SK-N-SH (cell line): ENCODE results near the gene TMEM129. TPM values are rescaled to one million over a fixed set of nuclear protein-coding genes. Genes with fewer than 3 reads are reported as not detected.

Experiments
- CTCF ChIA-PET: fragments of 300-600, 350-600 bp; formaldehyde crosslinking; extraction: SDS; loops from one replicate; lab custom pipeline; 2021; lab: Yijun Ruan, JAX
- POLR2A ChIA-PET: fragments of 350-600 bp; sonication (Branson Sonifier 250); formaldehyde crosslinking; extraction: SDS; loops from one replicate; lab custom pipeline; 2020; ENCODE audit warnings: antibody characterized with exemption, inconsistent platforms; lab: Yijun Ruan, JAX
- DNase-seq: peaks from one replicate; pipeline ENCODE4 v3.0.0; 2012
- H2AFZ ChIP-seq: fragments of 200-600 bp; sonication (generic); 2 replicates; pipeline ENCODE4 v1.8.1; 2016; ENCODE audit warnings: antibody characterized with exemption, mild to moderate bottlenecking, low read depth
- H3F3A ChIP-seq: fragments of 200-600 bp; sonication (generic); replicated peaks from 2 replicates; pipeline ENCODE3; 2016; ENCODE audit warnings: antibody characterized with exemption, mild to moderate bottlenecking; ENCODE audit not compliant: insufficient read depth
- H3K27ac ChIP-seq, 2 experiments: fragments of 200-500 bp in 1 of 2; fragments of 200-600 bp in 1 of 2; sonication (Bioruptor generic) in 1 of 2; sonication (generic), shearing (Covaris generic) in 1 of 2; 2 replicates each; pipeline versions ENCODE4 v1.5.1 to v1.6.1; 2014 to 2016; ENCODE audit warnings: low read depth in 2 of 2, inconsistent platforms in 1 of 2, low read length in 1 of 2, mild to moderate bottlenecking in 1 of 2, mixed read lengths in 1 of 2
- H3K27me3 ChIP-seq: fragments of 200-600 bp; sonication (generic), shearing (Covaris generic); 2 replicates; pipeline ENCODE4 v1.6.1; 2016; ENCODE audit warnings: mixed run types; ENCODE audit not compliant: insufficient read depth
- H3K36me3 ChIP-seq, 2 experiments: fragments of 200-500 bp in 1 of 2; fragments of 200-600 bp in 1 of 2; sonication (Bioruptor generic) in 1 of 2; sonication (generic) in 1 of 2; replicated peaks in 1 of 2; 2 replicates each; pipeline versions ENCODE3 to v1.5.1; 2014 to 2016; ENCODE audit warnings: low read length in 1 of 2, mild to moderate bottlenecking in 1 of 2; ENCODE audit not compliant: insufficient read depth in 2 of 2, control insufficient read depth in 1 of 2
- H3K4me1 ChIP-seq, 2 experiments: fragments of 200-500 bp in 1 of 2; fragments of 200-600 bp in 1 of 2; sonication (Bioruptor generic) in 1 of 2; sonication (generic), shearing (Covaris generic) in 1 of 2; 2 replicates each; pipeline versions ENCODE4 v1.5.1 to v1.6.1; 2014 to 2016; ENCODE audit warnings: low read depth in 1 of 2, low read length in 1 of 2, mixed run types in 1 of 2; ENCODE audit not compliant: insufficient read depth in 2 of 2, control insufficient read depth in 1 of 2
- H3K4me2 ChIP-seq: fragments of 200-600 bp; sonication (generic), shearing (Covaris generic); 2 replicates; pipeline ENCODE4 v1.6.1; 2017; ENCODE audit warnings: mixed run types
- H3K4me3 ChIP-seq, 2 experiments: fragments of 200-500 bp in 1 of 2; fragments of 200-600 bp in 1 of 2; sonication (Bioruptor generic) in 1 of 2; sonication (generic), shearing (Covaris generic) in 1 of 2; 2 replicates each; pipeline versions ENCODE4 v1.5.1 to v1.8.1; 2014 to 2016; ENCODE audit warnings: low read depth in 2 of 2, inconsistent platforms in 1 of 2, low read length in 1 of 2, mild to moderate bottlenecking in 1 of 2, mixed read lengths in 1 of 2, moderate library complexity in 1 of 2
- H3K79me2 ChIP-seq: fragments of 200-600 bp; sonication (generic); 2 replicates; pipeline ENCODE4 v1.8.1; 2017; ENCODE audit warnings: mild to moderate bottlenecking; ENCODE audit not compliant: insufficient read depth
- H3K9ac ChIP-seq: fragments of 200-600 bp; sonication (generic); 2 replicates; pipeline ENCODE4 v1.6.1; 2017; ENCODE audit warnings: mixed run types
- H3K9me2 ChIP-seq: fragments of 200-600 bp; sonication (generic); 2 replicates; pipeline ENCODE4 v1.6.1; 2017; ENCODE audit warnings: mixed run types
- H3K9me3 ChIP-seq: fragments of 200-600 bp; sonication (generic); 2 replicates; pipeline ENCODE4 v1.6.1; 2017; ENCODE audit warnings: mixed run types, mild to moderate bottlenecking, moderate library complexity
- H4K20me1 ChIP-seq: fragments of 200-600 bp; sonication (generic); 2 replicates; pipeline ENCODE4 v1.6.1; 2017; ENCODE audit warnings: mild to moderate bottlenecking, mixed run types; ENCODE audit not compliant: insufficient read depth
- CHD2 ChIP-seq: fragments of 150-350 bp; IDR thresholded peaks from 2 replicates; pipeline ENCODE4 v1.6.1; 2018; ENCODE audit warnings: low read length; ENCODE audit not compliant: partially characterized antibody
- EP300 ChIP-seq, 2 experiments: IDR thresholded peaks; 2 replicates each; pipeline versions ENCODE4 v1.4.0 to v1.6.1; 2012; ENCODE audit warnings: borderline replicate concordance in 1 of 2, low read depth in 1 of 2, low read length in 1 of 2
- EZH2phosphoT487 ChIP-seq: fragments of 200-600 bp; sonication (generic); IDR thresholded peaks from 2 replicates; pipeline ENCODE4 v1.6.1; 2017; ENCODE audit warnings: low read depth, mixed run types, mild to moderate bottlenecking, antibody characterized with exemption, moderate library complexity, borderline replicate concordance
- FOSL2 ChIP-seq: IDR thresholded peaks from 2 replicates; pipeline ENCODE4 v1.4.0; 2012; ENCODE audit warnings: low read depth, mild to moderate bottlenecking, moderate library complexity, borderline replicate concordance
- FOXM1 ChIP-seq: IDR thresholded peaks from 2 replicates; pipeline ENCODE4 v1.4.0; 2012; ENCODE audit warnings: low read depth, mild to moderate bottlenecking
- GABPA ChIP-seq: IDR thresholded peaks from 2 replicates; pipeline ENCODE4 v1.4.0; 2012; ENCODE audit warnings: low read depth, mild to moderate bottlenecking
- GATA2 ChIP-seq: sonication (generic); formaldehyde crosslinking; IDR thresholded peaks from 2 replicates; pipeline ENCODE4 v1.5.0; 2020; ENCODE audit warnings: mild to moderate bottlenecking, missing genetic modification reagents
- JUND ChIP-seq: IDR thresholded peaks from 2 replicates; pipeline ENCODE4 v1.4.0; 2012
- MEF2A ChIP-seq: IDR thresholded peaks from 2 replicates; pipeline ENCODE4 v1.4.0; 2012; ENCODE audit warnings: low read depth, borderline replicate concordance
- MXI1 ChIP-seq: IDR thresholded peaks from 2 replicates; pipeline ENCODE4 v1.6.1; 2012; ENCODE audit warnings: mild to moderate bottlenecking, low read depth, low read length, improper control_type of control experiment
- NFIC ChIP-seq: IDR thresholded peaks from 2 replicates; pipeline ENCODE4 v1.4.0; 2012; ENCODE audit warnings: borderline replicate concordance
- RXRA ChIP-seq: IDR thresholded peaks from 2 replicates; pipeline ENCODE4 v1.4.0; 2012; ENCODE audit warnings: low read depth, mild to moderate bottlenecking, borderline replicate concordance
- SIN3A ChIP-seq: IDR thresholded peaks from 2 replicates; pipeline ENCODE4 v1.6.1; 2012; ENCODE audit warnings: low read depth, mild to moderate bottlenecking, low read length, moderate library complexity, borderline replicate concordance
- TCF12 ChIP-seq: IDR thresholded peaks from 2 replicates; pipeline ENCODE4 v1.4.0; 2012
- TEAD4 ChIP-seq: IDR thresholded peaks from 2 replicates; pipeline ENCODE4 v1.4.0; 2012; ENCODE audit warnings: mild to moderate bottlenecking, borderline replicate concordance; ENCODE audit not compliant: insufficient read depth
- USF2 ChIP-seq: fragments of 150-350 bp; IDR thresholded peaks from 2 replicates; pipeline ENCODE4 v1.6.1; 2017; ENCODE audit warnings: antibody characterized with exemption, low read length, low read depth, borderline replicate concordance
- YY1 ChIP-seq: IDR thresholded peaks from 2 replicates; pipeline ENCODE4 v1.4.0; 2012; ENCODE audit warnings: low read depth, mild to moderate bottlenecking
- WGBS: methylation state at CpG from one replicate; pipeline ENCODE4 v1.1.6; 2017; ENCODE audit warnings: low lambda C conversion rate; 5-methylcytosine and 5-hydroxymethylcytosine counted together
- polyA plus RNA-seq, 3 experiments: library from polyadenylated mRNA; depleted of rRNA; stranded (reverse); fragments of >200 nt; gene quantifications; 2 replicates each; pipeline ENCODE4 v1.2.3, GENCODE V29; 2012
- TF ChIP-seq, protein P1 (sequence below): IDR thresholded peaks from 2 replicates; pipeline ENCODE4 v1.4.0; 2012; ENCODE audit warnings: low read depth, borderline replicate concordance
- TF ChIP-seq, protein P2 (sequence below): fragments of 150-350 bp; IDR thresholded peaks from 2 replicates; pipeline ENCODE4 v1.6.1; 2016; ENCODE audit warnings: mild to moderate bottlenecking, low read depth, low read length
- TF ChIP-seq, protein P3 (sequence below): IDR thresholded peaks from 2 replicates; pipeline ENCODE4 v1.6.1; 2012; ENCODE audit warnings: mild to moderate bottlenecking, low read depth, low read length, moderate library complexity

Gene TMEM129
- polyA plus RNA-seq, 1 of the 3 experiments (the other 2 are of a cell fraction): 36.5 TPM

GRCh38 chr4:1740021-1740545 lies 19.0 kb upstream of the TMEM129 start:
- Histone ChIP-seq H3K79me2 (peaks cover 2% of the 10 kb centered on the region; the same call in 1 of the 2 replicates), H2AFZ (no peak overlapping the region), H3F3A (peaks cover 3% of the 10 kb centered on the region), H3K36me3 (peaks cover 46 to 51% of the 10 kb centered on the region in 2 experiments), H3K9ac (no peak overlapping the region), H3K9me2 (no peaks in the 10 kb centered on the region), H3K4me1 (no peaks in the 10 kb centered on the region), H4K20me1 (no peaks in the 10 kb centered on the region), H3K4me3 (no peak overlapping the region), H3K9me3 (no peaks in the 10 kb centered on the region), H3K27me3 (no peaks in the 10 kb centered on the region), H3K4me2 (no peak overlapping the region), H3K27ac (no peak overlapping the region)
- TF ChIP-seq FOXM1 (no peak), MXI1 (no peak), USF2 (no peak), GABPA (no peak), MEF2A (no peak), RXRA (no peak), TCF12 (no peak), YY1 (no peak)
- DNase-seq: no peak
- ChIA-PET CTCF (interaction anchor here (0.5 to 2.4 kb wide), 8 partner anchors 8 to 269 kb away, joined by 3 to 14 read pairs (median 4); partner anchors contain the start of gene NELFA), POLR2A (no interaction called here)
- WGBS: 100% methylated on average over 2 of the region's 22 CpGs

GRCh38 chr4:1739358-1739757 lies 18.2 kb upstream of the TMEM129 start:
- Histone ChIP-seq H2AFZ (no peak overlapping the region), H3K9me2 (no peaks in the 10 kb centered on the region), H3K4me3 (no peak overlapping the region), H3K4me2 (no peak overlapping the region), H4K20me1 (no peaks in the 10 kb centered on the region), H3K36me3 (peaks cover 53 to 54% of the 10 kb centered on the region in 2 experiments), H3K9me3 (no peaks in the 10 kb centered on the region), H3K27me3 (no peaks in the 10 kb centered on the region), H3F3A (no peaks in the 10 kb centered on the region), H3K4me1 (no peaks in the 10 kb centered on the region), H3K9ac (no peak overlapping the region), H3K79me2 (peaks cover 10% of the 10 kb centered on the region), H3K27ac (no peak overlapping the region)
- DNase-seq: no peak
- POLR2A ChIA-PET: interaction anchor here (0.7 kb wide), 1 partner anchor 22 kb away, joined by 3 read pairs; no protein-coding TSS in a partner anchor
- CTCF ChIA-PET: interaction anchor here (0.5 to 2.4 kb wide), 6 partner anchors 9 to 269 kb away, joined by 3 to 14 read pairs (median 4); partner anchors contain the start of gene NELFA
- WGBS: 88% methylated on average over 4 of the region's 9 CpGs
- TF ChIP-seq GATA2 (no peak), TCF12 (no peak), CHD2 (no peak), EZH2phosphoT487 (no peak), MEF2A (no peak), NFIC (no peak), EP300 (IDR thresholded peaks at IDR 0.05; ENCODE audit: borderline replicate concordance in 1 of 2, low read depth in 1 of 2, low read length in 1 of 2) (no peak), JUND (no peak), USF2 (no peak), SIN3A (no peak), TEAD4 (no peak), FOSL2 (no peak)
- TF ChIP-seq, protein P1, sequence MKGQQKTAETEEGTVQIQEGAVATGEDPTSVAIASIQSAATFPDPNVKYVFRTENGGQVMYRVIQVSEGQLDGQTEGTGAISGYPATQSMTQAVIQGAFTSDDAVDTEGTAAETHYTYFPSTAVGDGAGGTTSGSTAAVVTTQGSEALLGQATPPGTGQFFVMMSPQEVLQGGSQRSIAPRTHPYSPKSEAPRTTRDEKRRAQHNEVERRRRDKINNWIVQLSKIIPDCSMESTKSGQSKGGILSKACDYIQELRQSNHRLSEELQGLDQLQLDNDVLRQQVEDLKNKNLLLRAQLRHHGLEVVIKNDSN: no peak
- TF ChIP-seq, protein P2, sequence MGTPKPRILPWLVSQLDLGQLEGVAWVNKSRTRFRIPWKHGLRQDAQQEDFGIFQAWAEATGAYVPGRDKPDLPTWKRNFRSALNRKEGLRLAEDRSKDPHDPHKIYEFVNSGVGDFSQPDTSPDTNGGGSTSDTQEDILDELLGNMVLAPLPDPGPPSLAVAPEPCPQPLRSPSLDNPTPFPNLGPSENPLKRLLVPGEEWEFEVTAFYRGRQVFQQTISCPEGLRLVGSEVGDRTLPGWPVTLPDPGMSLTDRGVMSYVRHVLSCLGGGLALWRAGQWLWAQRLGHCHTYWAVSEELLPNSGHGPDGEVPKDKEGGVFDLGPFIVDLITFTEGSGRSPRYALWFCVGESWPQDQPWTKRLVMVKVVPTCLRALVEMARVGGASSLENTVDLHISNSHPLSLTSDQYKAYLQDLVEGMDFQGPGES: no peak
- TF ChIP-seq, protein P3, sequence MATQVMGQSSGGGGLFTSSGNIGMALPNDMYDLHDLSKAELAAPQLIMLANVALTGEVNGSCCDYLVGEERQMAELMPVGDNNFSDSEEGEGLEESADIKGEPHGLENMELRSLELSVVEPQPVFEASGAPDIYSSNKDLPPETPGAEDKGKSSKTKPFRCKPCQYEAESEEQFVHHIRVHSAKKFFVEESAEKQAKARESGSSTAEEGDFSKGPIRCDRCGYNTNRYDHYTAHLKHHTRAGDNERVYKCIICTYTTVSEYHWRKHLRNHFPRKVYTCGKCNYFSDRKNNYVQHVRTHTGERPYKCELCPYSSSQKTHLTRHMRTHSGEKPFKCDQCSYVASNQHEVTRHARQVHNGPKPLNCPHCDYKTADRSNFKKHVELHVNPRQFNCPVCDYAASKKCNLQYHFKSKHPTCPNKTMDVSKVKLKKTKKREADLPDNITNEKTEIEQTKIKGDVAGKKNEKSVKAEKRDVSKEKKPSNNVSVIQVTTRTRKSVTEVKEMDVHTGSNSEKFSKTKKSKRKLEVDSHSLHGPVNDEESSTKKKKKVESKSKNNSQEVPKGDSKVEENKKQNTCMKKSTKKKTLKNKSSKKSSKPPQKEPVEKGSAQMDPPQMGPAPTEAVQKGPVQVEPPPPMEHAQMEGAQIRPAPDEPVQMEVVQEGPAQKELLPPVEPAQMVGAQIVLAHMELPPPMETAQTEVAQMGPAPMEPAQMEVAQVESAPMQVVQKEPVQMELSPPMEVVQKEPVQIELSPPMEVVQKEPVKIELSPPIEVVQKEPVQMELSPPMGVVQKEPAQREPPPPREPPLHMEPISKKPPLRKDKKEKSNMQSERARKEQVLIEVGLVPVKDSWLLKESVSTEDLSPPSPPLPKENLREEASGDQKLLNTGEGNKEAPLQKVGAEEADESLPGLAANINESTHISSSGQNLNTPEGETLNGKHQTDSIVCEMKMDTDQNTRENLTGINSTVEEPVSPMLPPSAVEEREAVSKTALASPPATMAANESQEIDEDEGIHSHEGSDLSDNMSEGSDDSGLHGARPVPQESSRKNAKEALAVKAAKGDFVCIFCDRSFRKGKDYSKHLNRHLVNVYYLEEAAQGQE: no peak
